A549 (cell line): ENCODE measurements around the gene NHSL2. TPM values are rescaled to one million over a fixed set of nuclear protein-coding genes. Genes with fewer than 3 reads are reported as not detected.

Source experiments
- ATAC-seq, 2 experiments: fragments of 200-7000 bp in 1 of 2; fragments of >200 bp in 1 of 2; cut with Nextera tagmentation in 1 of 2; cut with Tn5 transposase in 1 of 2; 3 replicates each; pipeline versions ENCODE4 v1.8.0 to v1.9.1; 2018 to 2020; ENCODE audit warnings: mild to moderate bottlenecking in 1 of 2, moderate library complexity in 1 of 2
- CTCF ChIA-PET: fragments of 300-600 bp; sonication (Branson Sonifier 250); formaldehyde crosslinking; extraction: SDS; loops from one replicate; lab custom pipeline; 2021; ENCODE audit warnings: antibody characterized with exemption, inconsistent platforms; lab: Yijun Ruan, JAX
- POLR2A ChIA-PET: fragments of 350-600 bp; formaldehyde crosslinking; extraction: SDS; loops from one replicate; lab custom pipeline; 2021; ENCODE audit warnings: antibody characterized with exemption, inconsistent platforms; lab: Yijun Ruan, JAX
- DNase-seq, 2 experiments: peaks; one replicate each; pipeline versions ENCODE4 v3.0.0 to v3.0.0-alpha.2; 2011 to 2016; ENCODE audit warnings: low read depth in 1 of 2, low spot score in 1 of 2
- FAIRE-seq: peaks from 2 replicates; lab custom pipeline; 2011; peaks lifted over from hg19 to GRCh38; lab: Jason Lieb, UNC
- H3K27ac ChIP-seq, 2 experiments: fragments of >200 bp; sonication (Bioruptor Twin); formaldehyde crosslinking; 3 replicates each; pipeline ENCODE4 v1.5.1; 2016 to 2017
- H3K4me1 ChIP-seq: fragments of >200 bp; sonication (Bioruptor Twin); formaldehyde crosslinking; 3 replicates; pipeline ENCODE4 v1.6.1; 2016
- H3K4me2 ChIP-seq: fragments of >200 bp; sonication (Bioruptor Twin); formaldehyde crosslinking; 3 replicates; pipeline ENCODE4 v1.6.1; 2016
- H3K4me3 ChIP-seq: fragments of >200 bp; sonication (Bioruptor Twin); formaldehyde crosslinking; 3 replicates; pipeline ENCODE4 v1.5.1; 2016
- H3K9me3 ChIP-seq: fragments of >200 bp; sonication (Bioruptor Twin); formaldehyde crosslinking; 3 replicates; pipeline ENCODE4 v1.6.1; 2016
- ATOH8 ChIP-seq: fragments of 250-450 bp; sonication (Bioruptor Pico); IDR thresholded peaks from 2 replicates; pipeline ENCODE4 v1.5.0; 2020; ENCODE audit warnings: low read depth, mild to moderate bottlenecking, moderate library complexity
- BCL3 ChIP-seq: fragments of >200 bp; sonication (Bioruptor Twin); formaldehyde crosslinking; IDR thresholded peaks from 3 replicates; pipeline ENCODE4 v1.6.1; 2016
- BHLHE40 ChIP-seq: IDR thresholded peaks from 2 replicates; pipeline ENCODE4 v1.6.1; 2012; ENCODE audit warnings: low read depth, low read length, inconsistent platforms
- CBX2 ChIP-seq: fragments of 200-600 bp; sonication (generic); IDR thresholded peaks from 2 replicates; pipeline ENCODE4 v1.6.1; 2016; ENCODE audit warnings: low read depth, mild to moderate bottlenecking, borderline replicate concordance
- CHD2 ChIP-seq: fragments of 150-350 bp; IDR thresholded peaks from 2 replicates; pipeline ENCODE4 v1.6.1; 2014; ENCODE audit warnings: low read length; ENCODE audit not compliant: partially characterized antibody
- ELK1 ChIP-seq: fragments of 150-350 bp; IDR thresholded peaks from 2 replicates; pipeline ENCODE4 v1.6.1; 2014; ENCODE audit warnings: low read depth, mild to moderate bottlenecking, low read length
- GATA3 ChIP-seq: IDR thresholded peaks from 2 replicates; pipeline ENCODE4 v1.6.1; 2012; ENCODE audit warnings: borderline replicate concordance
- HMGXB4 ChIP-seq: fragments of 250-450 bp; sonication (Bioruptor Pico); IDR thresholded peaks from 2 replicates; pipeline ENCODE4 v1.5.0; 2021; ENCODE audit warnings: mild to moderate bottlenecking, moderate library complexity, borderline replicate concordance
- HOXB13 ChIP-seq: fragments of 250-450 bp; sonication (Bioruptor Pico); IDR thresholded peaks from 2 replicates; pipeline ENCODE4 v1.5.0; 2020; ENCODE audit warnings: low read depth, mild to moderate bottlenecking, moderate library complexity
- KDM5A ChIP-seq: fragments of 200-600 bp; sonication (generic); IDR thresholded peaks from 2 replicates; pipeline ENCODE4 v1.6.1; 2016; ENCODE audit warnings: antibody characterized with exemption, mild to moderate bottlenecking
- MAX ChIP-seq: IDR thresholded peaks from 2 replicates; pipeline ENCODE4 v1.6.1; 2012
- NFE2L2 ChIP-seq: fragments of 150-350 bp; conservative IDR thresholded peaks from 2 replicates; pipeline ENCODE4 v1.6.1; 2014; ENCODE audit warnings: low read length
- NR3C1 ChIP-seq: fragments of >200 bp; sonication (Bioruptor Twin); formaldehyde crosslinking; IDR thresholded peaks from 3 replicates; pipeline ENCODE4 v1.6.1; 2017
- PHF8 ChIP-seq: fragments of 200-600 bp; sonication (generic); IDR thresholded peaks from 2 replicates; pipeline ENCODE4 v1.6.1; 2016; ENCODE audit warnings: low read depth, mild to moderate bottlenecking, antibody characterized with exemption, moderate library complexity, borderline replicate concordance
- POLR2AphosphoS2 ChIP-seq: conservative IDR thresholded peaks from 2 replicates; pipeline ENCODE4 v1.6.1; 2012; ENCODE audit warnings: low read length, improper control_type of control experiment, inconsistent platforms
- REST ChIP-seq: fragments of 200-600 bp; sonication (generic); IDR thresholded peaks from 2 replicates; pipeline ENCODE4 v1.6.1; 2016; ENCODE audit warnings: antibody characterized with exemption, mild to moderate bottlenecking, moderate library complexity
- RNF2 ChIP-seq: fragments of 200-600 bp; sonication (generic); IDR thresholded peaks from 2 replicates; pipeline ENCODE4 v1.6.1; 2016; ENCODE audit warnings: low read depth, mild to moderate bottlenecking, antibody characterized with exemption, moderate library complexity, borderline replicate concordance
- SMC3 ChIP-seq: fragments of >200 bp; sonication (Bioruptor Twin); formaldehyde crosslinking; IDR thresholded peaks from 3 replicates; pipeline ENCODE4 v1.6.1; 2018; ENCODE audit warnings: inconsistent platforms
- TP53 ChIP-seq: fragments of 250-450 bp; sonication (Bioruptor Pico); IDR thresholded peaks from 2 replicates; pipeline ENCODE4 v1.5.0; 2021; ENCODE audit warnings: mild to moderate bottlenecking, moderate library complexity
- ZC3H11A ChIP-seq: fragments of 450-650 bp; IDR thresholded peaks from 2 replicates; pipeline ENCODE4 v1.6.1; 2014; ENCODE audit warnings: antibody characterized with exemption, mild to moderate bottlenecking
- ZNF302 ChIP-seq: fragments of 250-450 bp; sonication (Bioruptor Pico); IDR thresholded peaks from 2 replicates; pipeline ENCODE4 v1.9.0; 2021; ENCODE audit warnings: inconsistent platforms, mild to moderate bottlenecking, moderate library complexity
- WGBS: methylation state at CpG from one replicate; pipeline ENCODE4 v1.1.6; 2017; ENCODE audit errors: missing lambda C conversion rate; 5-methylcytosine and 5-hydroxymethylcytosine counted together
- polyA plus RNA-seq, 4 experiments: library from polyadenylated mRNA; depleted of rRNA in 3 of 4; stranded (reverse); fragments of >200 nt; fragmentation: RNase III in 1 of 4; extraction: RNeasy Plus Mini Kit Qiagen cat#74134 plus additional on column Dnase treatment in 1 of 4; gene quantifications; 2 replicates in 3 of 4; 3 replicates in 1 of 4; pipeline ENCODE4 v1.2.3, GENCODE V29; 2011 to 2017

Gene NHSL2
- polyA plus RNA-seq, 2 of the 4 experiments (the other 2 are of a cell fraction), result 0.26 to 0.48 TPM

GRCh38 chrX:71949363-71949762, 38.7 kb downstream of the NHSL2 start:
- Histone ChIP-seq H3K4me3 (no peak overlapping the region), H3K9me3 (no peaks in the 10 kb centered on the region), H3K4me1 (no peaks in the 10 kb centered on the region), H3K4me2 (no peak overlapping the region), H3K27ac (no peak overlapping the region)
- ChIA-PET CTCF (no interaction called here), POLR2A (no interaction called here)
- ATAC-seq, result no peak
- FAIRE-seq, result no peak
- 49% methylated on average over 5 of the region's 8 CpGs for WGBS
- TF ChIP-seq POLR2AphosphoS2 (no peak), ELK1 (no peak), KDM5A (no peak), GATA3 (no peak)
- no peak for DNase-seq

GRCh38 chrX:71949844-71950445, 39.3 kb downstream of the NHSL2 start:
- TF ChIP-seq ATOH8 (CRISPR knock-in tag) (no peak), KDM5A (no peak), CBX2 (no peak)
- TF ChIP-seq, all 56 proteins: peak for 0
- ATAC-seq (no peak), FAIRE-seq (no peak), DNase-seq (no peak)
- WGBS, result 83% methylated on average over 8 of the region's 10 CpGs
- H3K4me2 ChIP-seq, result no peak overlapping the region
- H3K9me3 ChIP-seq, result no peaks in the 10 kb centered on the region
- ChIA-PET POLR2A (no interaction called here), CTCF (no interaction called here)
- H3K4me3 ChIP-seq, result no peak overlapping the region
- H3K27ac ChIP-seq, result no peak overlapping the region
- no peaks in the 10 kb centered on the region for H3K4me1 ChIP-seq

- TF ChIP-seq HOXB13, result no peak
- no peak for TF ChIP-seq REST
- no peak for TF ChIP-seq ZC3H11A
- no peak for TF ChIP-seq NR3C1
- TF ChIP-seq TP53 (CRISPR knock-in tag), result no peak
- TF ChIP-seq PHF8, result no peak
- TF ChIP-seq ZNF302 (CRISPR knock-in tag), result no peak
- TF ChIP-seq BHLHE40, result no peak
- TF ChIP-seq MAX, result no peak
- TF ChIP-seq HMGXB4 (CRISPR knock-in tag), result no peak
- no peak for TF ChIP-seq RNF2
- TF ChIP-seq SMC3, result no peak
- TF ChIP-seq CHD2, result no peak
- no peak for TF ChIP-seq NFE2L2
- TF ChIP-seq BCL3, result no peak
- no peak for TF ChIP-seq KDM5A
- TF ChIP-seq ATOH8 (CRISPR knock-in tag), result no peak
- ATAC-seq, result no peak
- ChIA-PET POLR2A (no interaction called here), CTCF (no interaction called here)
- Histone ChIP-seq H3K4me2 (no peak overlapping the region), H3K27ac (no peak overlapping the region), H3K4me3 (no peak overlapping the region), H3K4me1 (no peaks in the 10 kb centered on the region), H3K9me3 (no peaks in the 10 kb centered on the region)
- FAIRE-seq, result no peak
- no peak for DNase-seq
These were observed 42.7 kb downstream of the NHSL2 start for GRCh38 chrX:71953391-71953790.
